Glutamatergic neuron (in vitro differentiated cells): ENCODE measurements around the gene IL18RAP. TPM values are rescaled to one million over a fixed set of nuclear protein-coding genes. Genes with fewer than 3 reads are reported as not detected.

Experiments used
- DNase-seq: peaks from one replicate; pipeline ENCODE4 v3.0.0; 2022
- H3K27ac Mint-ChIP-seq: one replicate; pipeline ENCODE4 v1.8.0; 2020; ENCODE audit warnings: mild to moderate bottlenecking, mixed read lengths, inconsistent platforms; ENCODE audit not compliant: unreplicated experiment
- H3K27me3 Mint-ChIP-seq: one replicate; pipeline ENCODE4 v1.8.0; 2020; ENCODE audit warnings: mild to moderate bottlenecking, moderate library complexity, mixed read lengths, inconsistent platforms; ENCODE audit not compliant: unreplicated experiment
- H3K36me3 Mint-ChIP-seq: one replicate; pipeline ENCODE4 v1.8.0; 2020; ENCODE audit warnings: mild to moderate bottlenecking, mixed read lengths, inconsistent platforms; ENCODE audit not compliant: unreplicated experiment
- H3K4me1 Mint-ChIP-seq: one replicate; pipeline ENCODE4 v1.8.0; 2020; ENCODE audit warnings: mild to moderate bottlenecking, low read depth, mixed read lengths, inconsistent platforms; ENCODE audit not compliant: unreplicated experiment
- H3K4me3 Mint-ChIP-seq: one replicate; pipeline ENCODE4 v1.8.0; 2020; ENCODE audit warnings: mild to moderate bottlenecking, mixed read lengths, inconsistent platforms; ENCODE audit not compliant: unreplicated experiment
- H3K9me3 Mint-ChIP-seq: one replicate; pipeline ENCODE4 v1.8.0; 2020; ENCODE audit warnings: mild to moderate bottlenecking, moderate library complexity, mixed read lengths, inconsistent platforms; ENCODE audit not compliant: unreplicated experiment
- CTCF ChIP-seq: fragments of 200-600 bp; sonication (generic); IDR thresholded peaks from one replicate; pipeline ENCODE4 v1.5.0; 2021; ENCODE audit not compliant: partially characterized antibody, unreplicated experiment
- total RNA-seq: library from RNA; stranded (reverse); fragmentation: NEBNext Ultra II Directional; extraction: Animal tissue kit (Norgen Biotek cat#: 25700); gene quantifications from one replicate; pipeline ENCODE4 v1.2.1, GENCODE V29; 2021; ENCODE audit not compliant: unreplicated experiment

The IL18RAP gene
- total RNA-seq, 1 donor from 2014 or later, result not detected

GRCh38 chr2:102410952-102411351 is 12.0 kb upstream of the IL18RAP start:
- Mint-ChIP-seq H3K27me3 (no peaks in the 10 kb centered on the region), H3K4me1 (no peaks in the 10 kb centered on the region), H3K9me3 (peaks cover 2% of the 10 kb centered on the region)

GRCh38 chr2:102412199-102412598 is 10.8 kb upstream of the IL18RAP start:
- no peaks in the 10 kb centered on the region for H3K36me3 Mint-ChIP-seq
- TF ChIP-seq CTCF, result no peak

More at GRCh38 chr2:102410952-102411351, 12.0 kb upstream of the IL18RAP start:
- no peak for TF ChIP-seq CTCF
- no peak for DNase-seq
- Mint-ChIP-seq H3K4me3 (no peak overlapping the region), H3K36me3 (no peaks in the 10 kb centered on the region), H3K27ac (no peak overlapping the region)

GRCh38 chr2:102417946-102418345 is 5.0 kb upstream of the IL18RAP start:
- no peaks in the 10 kb centered on the region for H3K36me3 Mint-ChIP-seq
- no peak overlapping the region for H3K27ac Mint-ChIP-seq
- peaks cover 2% of the 10 kb centered on the region for H3K27me3 Mint-ChIP-seq
- no peaks in the 10 kb centered on the region for H3K9me3 Mint-ChIP-seq
- no peaks in the 10 kb centered on the region for H3K4me1 Mint-ChIP-seq
- H3K4me3 Mint-ChIP-seq, result no peak overlapping the region
- TF ChIP-seq CTCF, result no peak
- no peak for DNase-seq

More at GRCh38 chr2:102412199-102412598, 10.8 kb upstream of the IL18RAP start:
- no peak overlapping the region for H3K4me3 Mint-ChIP-seq
- no peaks in the 10 kb centered on the region for H3K4me1 Mint-ChIP-seq
- H3K27me3 Mint-ChIP-seq, result no peaks in the 10 kb centered on the region
- no peak for DNase-seq
- no peak overlapping the region for H3K27ac Mint-ChIP-seq
- peaks cover 2% of the 10 kb centered on the region for H3K9me3 Mint-ChIP-seq

GRCh38 chr2:102418421-102418961 is 4.5 kb upstream of the IL18RAP start:
- H3K27me3 Mint-ChIP-seq, result peaks cover 2% of the 10 kb centered on the region
- H3K27ac Mint-ChIP-seq, result no peak overlapping the region

GRCh38 chr2:102420290-102420689 is 2.7 kb upstream of the IL18RAP start:
- H3K4me1 Mint-ChIP-seq, result no peaks in the 10 kb centered on the region
- H3K27ac Mint-ChIP-seq, result no peak overlapping the region
- peaks cover 2% of the 10 kb centered on the region for H3K27me3 Mint-ChIP-seq
- H3K9me3 Mint-ChIP-seq, result no peaks in the 10 kb centered on the region
- no peak overlapping the region for H3K4me3 Mint-ChIP-seq
- no peak for TF ChIP-seq CTCF
- H3K36me3 Mint-ChIP-seq, result no peaks in the 10 kb centered on the region
- no peak for DNase-seq

More at GRCh38 chr2:102418421-102418961, 4.5 kb upstream of the IL18RAP start:
- H3K36me3 Mint-ChIP-seq, result no peaks in the 10 kb centered on the region
- DNase-seq, result no peak
- no peaks in the 10 kb centered on the region for H3K4me1 Mint-ChIP-seq
- H3K4me3 Mint-ChIP-seq, result no peak overlapping the region
- H3K9me3 Mint-ChIP-seq, result no peaks in the 10 kb centered on the region
- no peak for TF ChIP-seq CTCF
